ENCODE data around the gene IFNAR2.

DNA sequence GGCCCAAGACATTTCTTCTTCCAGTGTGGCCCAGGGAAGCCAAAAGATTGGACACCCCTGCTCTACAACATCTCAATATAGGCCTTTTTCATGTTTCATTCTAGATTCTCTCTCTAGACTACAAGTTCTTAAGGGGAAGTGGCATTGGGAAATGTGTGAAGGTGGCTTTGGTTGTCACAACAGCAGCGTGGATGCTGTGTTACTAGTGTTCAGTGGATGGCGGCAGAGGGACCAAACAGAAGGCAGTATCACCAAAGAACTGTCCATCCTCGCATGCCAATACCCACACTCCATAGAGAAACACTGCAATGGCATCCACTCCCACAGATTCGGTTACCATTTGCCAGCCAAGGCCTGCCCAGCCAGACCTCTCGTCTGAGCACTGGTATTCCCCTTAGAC, 24.3 kb upstream of the IFNAR2 start:
- TF ChIP-seq, protein P1, sequence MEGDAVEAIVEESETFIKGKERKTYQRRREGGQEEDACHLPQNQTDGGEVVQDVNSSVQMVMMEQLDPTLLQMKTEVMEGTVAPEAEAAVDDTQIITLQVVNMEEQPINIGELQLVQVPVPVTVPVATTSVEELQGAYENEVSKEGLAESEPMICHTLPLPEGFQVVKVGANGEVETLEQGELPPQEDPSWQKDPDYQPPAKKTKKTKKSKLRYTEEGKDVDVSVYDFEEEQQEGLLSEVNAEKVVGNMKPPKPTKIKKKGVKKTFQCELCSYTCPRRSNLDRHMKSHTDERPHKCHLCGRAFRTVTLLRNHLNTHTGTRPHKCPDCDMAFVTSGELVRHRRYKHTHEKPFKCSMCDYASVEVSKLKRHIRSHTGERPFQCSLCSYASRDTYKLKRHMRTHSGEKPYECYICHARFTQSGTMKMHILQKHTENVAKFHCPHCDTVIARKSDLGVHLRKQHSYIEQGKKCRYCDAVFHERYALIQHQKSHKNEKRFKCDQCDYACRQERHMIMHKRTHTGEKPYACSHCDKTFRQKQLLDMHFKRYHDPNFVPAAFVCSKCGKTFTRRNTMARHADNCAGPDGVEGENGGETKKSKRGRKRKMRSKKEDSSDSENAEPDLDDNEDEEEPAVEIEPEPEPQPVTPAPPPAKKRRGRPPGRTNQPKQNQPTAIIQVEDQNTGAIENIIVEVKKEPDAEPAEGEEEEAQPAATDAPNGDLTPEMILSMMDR (conservative IDR thresholded peaks at IDR 0.05; ENCODE audit: low read depth in 2 of 2), result 0 out of 4 replicates have a peak, but pooled peaks of 1 of the 2 experiments have one; percentile 4
- TF ChIP-seq EZH2 (IDR thresholded peaks at IDR 0.05; ENCODE audit: low read depth, unreplicated experiment) (no peak), CREB1 (CRISPR knock-in tag; IDR thresholded peaks at IDR 0.05; ENCODE audit: low read depth) (no peak), EZH2phosphoT487 (IDR thresholded peaks at IDR 0.05; ENCODE audit: unreplicated experiment) (no peak), POLR2AphosphoS5 (IDR thresholded peaks at IDR 0.05; ENCODE audit: low read depth) (no peak), STAT1 (IDR thresholded peaks at IDR 0.05; ENCODE audit: unreplicated experiment) (no peak), JUNB (IDR thresholded peaks at IDR 0.05; ENCODE audit: unreplicated experiment) (no peak)
- TF ChIP-seq, protein P2, sequence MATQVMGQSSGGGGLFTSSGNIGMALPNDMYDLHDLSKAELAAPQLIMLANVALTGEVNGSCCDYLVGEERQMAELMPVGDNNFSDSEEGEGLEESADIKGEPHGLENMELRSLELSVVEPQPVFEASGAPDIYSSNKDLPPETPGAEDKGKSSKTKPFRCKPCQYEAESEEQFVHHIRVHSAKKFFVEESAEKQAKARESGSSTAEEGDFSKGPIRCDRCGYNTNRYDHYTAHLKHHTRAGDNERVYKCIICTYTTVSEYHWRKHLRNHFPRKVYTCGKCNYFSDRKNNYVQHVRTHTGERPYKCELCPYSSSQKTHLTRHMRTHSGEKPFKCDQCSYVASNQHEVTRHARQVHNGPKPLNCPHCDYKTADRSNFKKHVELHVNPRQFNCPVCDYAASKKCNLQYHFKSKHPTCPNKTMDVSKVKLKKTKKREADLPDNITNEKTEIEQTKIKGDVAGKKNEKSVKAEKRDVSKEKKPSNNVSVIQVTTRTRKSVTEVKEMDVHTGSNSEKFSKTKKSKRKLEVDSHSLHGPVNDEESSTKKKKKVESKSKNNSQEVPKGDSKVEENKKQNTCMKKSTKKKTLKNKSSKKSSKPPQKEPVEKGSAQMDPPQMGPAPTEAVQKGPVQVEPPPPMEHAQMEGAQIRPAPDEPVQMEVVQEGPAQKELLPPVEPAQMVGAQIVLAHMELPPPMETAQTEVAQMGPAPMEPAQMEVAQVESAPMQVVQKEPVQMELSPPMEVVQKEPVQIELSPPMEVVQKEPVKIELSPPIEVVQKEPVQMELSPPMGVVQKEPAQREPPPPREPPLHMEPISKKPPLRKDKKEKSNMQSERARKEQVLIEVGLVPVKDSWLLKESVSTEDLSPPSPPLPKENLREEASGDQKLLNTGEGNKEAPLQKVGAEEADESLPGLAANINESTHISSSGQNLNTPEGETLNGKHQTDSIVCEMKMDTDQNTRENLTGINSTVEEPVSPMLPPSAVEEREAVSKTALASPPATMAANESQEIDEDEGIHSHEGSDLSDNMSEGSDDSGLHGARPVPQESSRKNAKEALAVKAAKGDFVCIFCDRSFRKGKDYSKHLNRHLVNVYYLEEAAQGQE (IDR thresholded peaks at IDR 0.05; ENCODE audit: unreplicated experiment), result no peak
